CD8-positive, alpha-beta memory T cell (primary cell): Measurements from ENCODE around the gene SURF6. TPM values are rescaled to one million over a fixed set of nuclear protein-coding genes. Genes with fewer than 3 reads are reported as not detected.

Source experiments
- CTCF ChIA-PET: fragments of 350-600 bp; sonication (Branson Sonifier 250); formaldehyde crosslinking; loops from one replicate; lab custom pipeline; 2021; ENCODE audit warnings: antibody characterized with exemption; lab: Charles Lee
- POLR2A ChIA-PET: fragments of 350-600 bp; sonication (Branson Sonifier 250); formaldehyde crosslinking; loops from one replicate; lab custom pipeline; 2021; ENCODE audit warnings: antibody characterized with exemption; lab: Charles Lee
- DNase-seq, 5 donors: peaks; one replicate each; pipeline versions ENCODE4 v3.0.0 to v3.0.0-alpha.2; 2020 to 2022; ENCODE audit warnings: mixed read lengths in 1 of 5
- H3K27ac ChIP-seq: one replicate; pipeline ENCODE4 v1.7.0; 2013; ENCODE audit warnings: low read depth, mild to moderate bottlenecking, low read length, moderate library complexity
- H3K27me3 ChIP-seq: 2 replicates; pipeline ENCODE4 v1.7.0; 2013; ENCODE audit warnings: low read length, mild to moderate bottlenecking; ENCODE audit not compliant: insufficient read depth, poor library complexity, severe bottlenecking
- H3K36me3 ChIP-seq: 2 replicates; pipeline ENCODE4 v1.7.0; 2013; ENCODE audit warnings: mild to moderate bottlenecking, low read length, moderate library complexity; ENCODE audit not compliant: insufficient read depth
- H3K4me1 ChIP-seq: 2 replicates; pipeline ENCODE4 v1.7.0; 2013; ENCODE audit warnings: mild to moderate bottlenecking, low read length, moderate library complexity; ENCODE audit not compliant: insufficient read depth
- H3K4me3 ChIP-seq: 2 replicates; pipeline ENCODE4 v1.7.0; 2013; ENCODE audit warnings: mild to moderate bottlenecking, low read length
- H3K9me3 ChIP-seq: 2 replicates; pipeline ENCODE4 v1.7.0; 2013; ENCODE audit warnings: mild to moderate bottlenecking, low read length
- H3K27ac Mint-ChIP-seq, 8 donors: one replicate each; pipeline ENCODE4 v1.8.0; 2020 to 2021; ENCODE audit warnings: mixed read lengths in 8 of 8, mild to moderate bottlenecking in 6 of 8, inconsistent platforms in 3 of 8, moderate library complexity in 3 of 8
- H3K27me3 Mint-ChIP-seq, 2 donors: one replicate each; pipeline ENCODE4 v1.8.0; 2020 to 2021; ENCODE audit warnings: mixed read lengths in 2 of 2, mild to moderate bottlenecking in 1 of 2, moderate library complexity in 1 of 2
- H3K36me3 Mint-ChIP-seq, 3 donors: one replicate each; pipeline ENCODE4 v1.8.0; 2020 to 2021; ENCODE audit warnings: mixed read lengths in 3 of 3, inconsistent platforms in 1 of 3, mild to moderate bottlenecking in 1 of 3
- H3K4me1 Mint-ChIP-seq, 3 donors: one replicate each; pipeline ENCODE4 v1.8.0; 2020 to 2021; ENCODE audit warnings: mixed read lengths in 3 of 3, inconsistent platforms in 1 of 3, mild to moderate bottlenecking in 1 of 3
- H3K4me3 Mint-ChIP-seq, 7 donors: one replicate each; pipeline ENCODE4 v1.8.0; 2020 to 2021; ENCODE audit warnings: mixed read lengths in 7 of 7, mild to moderate bottlenecking in 6 of 7, moderate library complexity in 4 of 7, inconsistent platforms in 2 of 7
- H3K9me3 Mint-ChIP-seq, 5 donors: one replicate each; pipeline ENCODE4 v1.8.0; 2020 to 2022; ENCODE audit warnings: mixed read lengths in 5 of 5, mild to moderate bottlenecking in 3 of 5, moderate library complexity in 2 of 5, inconsistent platforms in 1 of 5
- polyA plus RNA-seq: library from polyadenylated mRNA; unstranded; fragments of 300-500 nt; fragmentation: Illumina TruSeq; gene quantifications from one replicate; pipeline ENCODE4 v1.2.3, GENCODE V29; 2021
- total RNA-seq, 2 experiments: library from RNA; stranded (reverse); gene quantifications; one replicate each; pipeline ENCODE4 v1.2.3, GENCODE V29; 2021

SURF6 gene
- total and polyA plus RNA-seq, 3 experiments from 2014 or later = 15.1 to 32.0 (median 30.9) TPM

DNA sequence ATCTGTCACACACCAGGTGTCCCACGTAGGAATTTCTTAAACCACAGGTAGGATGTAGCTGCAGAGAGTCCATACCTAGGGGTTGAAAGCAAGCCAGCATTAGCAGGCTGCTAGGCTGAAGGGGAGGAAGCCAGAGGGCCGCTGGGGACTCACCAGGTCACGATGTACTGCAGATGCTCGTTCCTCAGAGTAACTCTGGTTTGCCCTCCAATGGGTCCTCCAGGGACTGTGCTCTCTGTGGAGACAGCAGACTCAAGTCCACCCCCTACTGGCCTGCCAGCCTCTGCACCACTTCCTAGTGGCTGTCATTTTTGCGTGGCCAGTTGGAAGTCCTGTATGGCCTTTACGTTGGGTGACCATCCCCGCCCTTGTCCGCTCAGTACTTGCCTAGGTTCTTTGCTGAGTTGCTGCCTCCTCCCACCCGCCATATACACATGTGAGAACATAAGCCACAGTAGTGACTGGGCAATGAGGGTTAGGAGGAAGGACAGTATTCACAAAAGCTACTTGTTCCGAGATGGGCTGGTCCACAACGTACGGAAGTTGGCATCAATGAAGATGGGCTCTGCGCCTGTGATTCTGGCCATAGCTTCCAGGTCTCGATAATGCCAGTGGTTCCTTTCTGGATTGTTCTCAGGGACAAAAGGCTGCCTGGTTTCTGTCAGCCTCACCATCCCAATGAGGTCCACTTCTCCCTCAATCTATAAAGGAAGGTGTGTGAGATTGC is 16.1 kb upstream of the SURF6 start:
- Mint-ChIP-seq H3K4me1 (peaks cover 24 to 49% (median 34%) of the 10 kb centered on the region in 3 donors), H3K27ac (peak overlapping the region in 4 of 8 donors; percentile 25 to 70 (median 32)), H3K9me3 (no peaks in the 10 kb centered on the region), H3K4me3 (peak overlapping the region in 2 of 7 donors; percentile 27 to 92), H3K36me3 (peaks cover 7 to 66% (median 19%) of the 10 kb centered on the region in 3 donors), H3K27me3 (peaks cover 0 to 5% of the 10 kb centered on the region in 2 donors)
- ChIA-PET POLR2A (interaction anchor here (1.2 kb wide), 1 partner anchor 22 kb away, joined by 3 read pairs; no protein-coding TSS in a partner anchor), CTCF (interaction anchor here (6.1 kb wide), 1 partner anchor 20 kb away, joined by 47 read pairs; no protein-coding TSS in a partner anchor)
- Histone ChIP-seq H3K4me1 (peaks cover 32% of the 10 kb centered on the region), H3K27ac (no peak overlapping the region), H3K27me3 (no peaks in the 10 kb centered on the region), H3K9me3 (no peaks in the 10 kb centered on the region), H3K4me3 (no peak overlapping the region), H3K36me3 (peaks cover 46% of the 10 kb centered on the region)
- no peak for DNase-seq

- Histone ChIP-seq H3K9me3 (no peaks in the 10 kb centered on the region), H3K4me3 (no peak overlapping the region), H3K4me1 (peaks cover 35% of the 10 kb centered on the region), H3K36me3 (peaks cover 46% of the 10 kb centered on the region), H3K27me3 (no peaks in the 10 kb centered on the region), H3K27ac (no peak overlapping the region)
- Mint-ChIP-seq H3K27me3 (peaks cover 0 to 6% of the 10 kb centered on the region in 2 donors), H3K4me3 (peak overlapping the region in 2 of 7 donors; percentile 69 to 93), H3K4me1 (peaks cover 29 to 52% (median 37%) of the 10 kb centered on the region in 3 donors), H3K36me3 (peaks cover 7 to 68% (median 19%) of the 10 kb centered on the region in 3 donors), H3K27ac (peak overlapping the region in 1 of 8 donors; percentile 14), H3K9me3 (no peaks in the 10 kb centered on the region)
- POLR2A ChIA-PET = interaction anchor here (1.2 kb wide), 1 partner anchor 21 kb away, joined by 3 read pairs; no protein-coding TSS in a partner anchor
- DNase-seq = no peak
- CTCF ChIA-PET = interaction anchor here (6.1 kb wide), 1 partner anchor 21 kb away, joined by 47 read pairs; no protein-coding TSS in a partner anchor
Observed at GRCh38 chr9:133351526-133351907, 15.5 kb upstream of the SURF6 start.

- Mint-ChIP-seq H3K9me3 (no peaks in the 10 kb centered on the region), H3K4me3 (peak overlapping the region in 6 of 7 donors; percentile 11 to 93 (median 45)), H3K27ac (peak overlapping the region in 7 of 8 donors; percentile 9 to 99 (median 93)), H3K36me3 (peaks cover 7 to 77% (median 19%) of the 10 kb centered on the region in 3 donors), H3K27me3 (peaks cover 0 to 3% of the 10 kb centered on the region in 2 donors), H3K4me1 (peaks cover 29 to 54% (median 44%) of the 10 kb centered on the region in 3 donors)
- Histone ChIP-seq H3K36me3 (peaks cover 46% of the 10 kb centered on the region), H3K4me3 (no peak overlapping the region), H3K9me3 (no peaks in the 10 kb centered on the region), H3K27me3 (no peaks in the 10 kb centered on the region), H3K27ac (no peak overlapping the region), H3K4me1 (peaks cover 37% of the 10 kb centered on the region)
- POLR2A ChIA-PET = interaction anchor here (0.6 to 1.1 kb wide), 2 partner anchors 21 to 51 kb away, joined by 3 to 8 read pairs; no protein-coding TSS in a partner anchor
- CTCF ChIA-PET = interaction anchor here (0.7 to 6.1 kb wide), 3 partner anchors 22 to 55 kb away, joined by 3 to 47 read pairs (median 4); no protein-coding TSS in a partner anchor
- no peak for DNase-seq
Observed at GRCh38 chr9:133349965-133350616, 14.1 kb upstream of the SURF6 start.

DNA sequence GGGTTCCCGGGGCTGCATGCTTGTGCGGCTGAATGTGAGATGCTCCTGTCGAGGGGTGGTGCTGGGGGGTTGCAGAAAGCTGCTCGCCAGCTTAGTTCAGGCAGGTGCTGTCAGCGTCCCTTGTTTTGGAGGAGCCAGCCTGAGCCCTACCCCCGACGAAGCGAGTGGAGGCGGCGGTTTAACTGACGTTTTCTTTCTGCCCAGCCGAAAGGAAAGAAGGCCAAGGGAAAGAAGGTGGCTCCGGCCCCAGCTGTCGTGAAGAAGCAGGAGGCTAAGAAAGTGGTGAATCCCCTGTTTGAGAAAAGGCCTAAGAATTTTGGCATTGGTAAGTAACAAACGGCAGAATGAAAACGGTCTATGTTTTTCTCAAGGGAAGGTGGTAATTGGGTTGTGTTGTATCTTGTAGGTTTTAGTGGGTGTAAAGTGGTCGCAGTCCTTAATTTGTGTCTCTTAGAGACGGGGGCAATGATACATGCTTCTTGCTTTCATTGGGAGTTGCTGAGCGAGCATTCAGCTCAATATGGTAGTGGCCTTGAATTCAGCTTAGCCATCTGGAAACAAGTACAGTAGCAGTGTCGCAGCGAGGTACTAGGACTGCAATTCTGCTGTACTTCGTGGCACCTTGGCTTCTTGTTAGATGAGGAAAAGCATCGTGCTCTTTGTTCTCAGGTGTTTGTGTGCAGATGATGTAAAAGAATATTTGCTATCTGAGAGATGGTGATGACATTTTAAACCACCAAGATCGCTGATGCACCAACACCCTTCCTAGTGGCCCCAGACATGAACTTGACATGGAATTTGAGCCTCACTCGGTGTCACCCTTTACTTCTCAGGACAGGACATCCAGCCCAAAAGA is 13.0 kb upstream of the SURF6 start:
- peaks cover 51% of the 10 kb centered on the region for H3K36me3 ChIP-seq
- DNase-seq = no peak
- H3K4me1 ChIP-seq = peaks cover 29% of the 10 kb centered on the region
- Mint-ChIP-seq H3K27ac (peak overlapping the region; percentile 89 to 99 (median 98)), H3K4me3 (peak overlapping the region; percentile 93 to 100 (median 99)), H3K36me3 (peaks cover 7 to 85% (median 19%) of the 10 kb centered on the region in 3 donors), H3K27me3 (peaks cover 0 to 3% of the 10 kb centered on the region in 2 donors), H3K9me3 (no peaks in the 10 kb centered on the region), H3K4me1 (peaks cover 29 to 47% (median 40%) of the 10 kb centered on the region in 3 donors)
- H3K27me3 ChIP-seq = no peaks in the 10 kb centered on the region
- H3K27ac ChIP-seq = peak overlapping the region; percentile 92
- peak overlapping the region; percentile 99 for H3K4me3 ChIP-seq
- ChIA-PET CTCF (interaction anchor here (0.7 to 6.1 kb wide), 5 partner anchors 8 to 205 kb away, joined by 3 to 47 read pairs (median 3); partner anchors contain the start of genes SURF1 and SURF2), POLR2A (interaction anchor here (1.1 to 1.8 kb wide), 7 partner anchors 8 to 335 kb away, joined by 4 to 25 read pairs (median 7); partner anchors contain the start of genes STKLD1, SURF1 and SURF2)
- no peaks in the 10 kb centered on the region for H3K9me3 ChIP-seq

- H3K27me3 Mint-ChIP-seq = peaks cover 0 to 3% of the 10 kb centered on the region in 2 donors
- CTCF ChIA-PET = interaction anchor here (0.8 to 6.1 kb wide), 4 partner anchors 8 to 56 kb away, joined by 3 to 47 read pairs (median 4); partner anchors contain the start of genes SURF1 and SURF2
- peak within 1 kb of the TSS; percentile 89 to 99 (median 98) for H3K27ac Mint-ChIP-seq
- H3K4me3 Mint-ChIP-seq = peak within 1 kb of the TSS; percentile 93 to 100 (median 99)
- H3K27ac ChIP-seq = peak within 1 kb of the TSS; percentile 92
- POLR2A ChIA-PET = interaction anchor here (0.6 to 1.8 kb wide), 10 partner anchors 8 to 336 kb away, joined by 3 to 25 read pairs (median 6); partner anchors contain the start of genes REXO4, STKLD1, SURF1 and SURF2
- peaks cover 29% of the 10 kb centered on the region for H3K4me1 ChIP-seq
- peak; percentile 80 to 95 (median 90) for DNase-seq
- H3K4me1 Mint-ChIP-seq = peaks cover 29 to 47% (median 38%) of the 10 kb centered on the region in 3 donors
- peaks cover 56% of the 10 kb centered on the region for H3K36me3 ChIP-seq
- H3K9me3 ChIP-seq = no peaks in the 10 kb centered on the region
- peaks cover 7 to 86% (median 17%) of the 10 kb centered on the region in 3 donors for H3K36me3 Mint-ChIP-seq
- H3K27me3 ChIP-seq = no peaks in the 10 kb centered on the region
- H3K4me3 ChIP-seq = peak within 1 kb of the TSS; percentile 99
- no peaks in the 10 kb centered on the region for H3K9me3 Mint-ChIP-seq
Observed at GRCh38 chr9:133347985-133348717, 12.2 kb upstream of the SURF6 start, which contains the start of the genes MED22 and RPL7A. TSS of gene MED22 (minus strand) at chr9:133348131. CDS start at chr9:133346662, 1,469 bp downstream. TSS of gene RPL7A (plus strand) at chr9:133348218. CDS start at chr9:133348244, 26 bp downstream.

GRCh38 chr9:133347515-133347984 is 11.6 kb upstream of the SURF6 start:
- peak in 3 of 5 donors; percentile 35 to 72 (median 45) for DNase-seq
- Histone ChIP-seq H3K9me3 (no peaks in the 10 kb centered on the region), H3K27ac (peak overlapping the region; percentile 92), H3K4me1 (peaks cover 29% of the 10 kb centered on the region), H3K36me3 (peaks cover 56% of the 10 kb centered on the region), H3K4me3 (peak overlapping the region; percentile 99), H3K27me3 (no peaks in the 10 kb centered on the region)
- H3K36me3 Mint-ChIP-seq = peaks cover 7 to 86% (median 16%) of the 10 kb centered on the region in 3 donors
- no peaks in the 10 kb centered on the region for H3K9me3 Mint-ChIP-seq
- H3K27ac Mint-ChIP-seq = peak overlapping the region in 7 of 8 donors; percentile 85 to 99 (median 93)
- peaks cover 0 to 3% of the 10 kb centered on the region in 2 donors for H3K27me3 Mint-ChIP-seq
- H3K4me3 Mint-ChIP-seq = peak overlapping the region; percentile 93 to 100 (median 99)
- ChIA-PET POLR2A (interaction anchor here (0.7 to 1.8 kb wide), 9 partner anchors 8 to 336 kb away, joined by 4 to 25 read pairs (median 7); partner anchors contain the start of genes STKLD1, SURF1 and SURF2), CTCF (interaction anchor here (0.8 to 6.1 kb wide), 6 partner anchors 9 to 57 kb away, joined by 3 to 47 read pairs (median 4); partner anchors contain the start of genes SURF1 and SURF2)
- peaks cover 29 to 47% (median 34%) of the 10 kb centered on the region in 3 donors for H3K4me1 Mint-ChIP-seq
